NT2/D1 (cell line): Measurements from ENCODE around the gene CBLN2.

Experiments
- DNase-seq: peaks from one replicate; pipeline ENCODE4 v3.0.0-alpha.2; 2011; ENCODE audit warnings: low read depth, low spot score
- H3K27me3 ChIP-seq: 2 replicates; pipeline ENCODE4 v1.6.0; 2011; ENCODE audit warnings: mild to moderate bottlenecking; ENCODE audit not compliant: insufficient read length, insufficient read depth
- H3K36me3 ChIP-seq: 2 replicates; pipeline ENCODE4 v1.6.1; 2011; ENCODE audit warnings: mild to moderate bottlenecking, low read length, mixed read lengths; ENCODE audit not compliant: insufficient read depth, insufficient read length
- H3K4me1 ChIP-seq: 2 replicates; pipeline ENCODE4 v1.5.1; 2011; ENCODE audit not compliant: insufficient read depth, insufficient read length
- H3K4me3 ChIP-seq: 2 replicates; pipeline ENCODE4 v1.5.1; 2011; ENCODE audit warnings: low read depth; ENCODE audit not compliant: insufficient read length
- H3K9ac ChIP-seq: 2 replicates; pipeline ENCODE4 v1.6.0; 2011; ENCODE audit warnings: low read depth; ENCODE audit not compliant: insufficient read length
- H3K9me3 ChIP-seq: 2 replicates; pipeline ENCODE4 v1.5.1; 2011; ENCODE audit warnings: mild to moderate bottlenecking, low read length; ENCODE audit not compliant: insufficient read depth
- SUZ12 ChIP-seq: IDR thresholded peaks from 2 replicates; pipeline ENCODE4 v1.6.1; 2011; ENCODE audit not compliant: insufficient read length, insufficient read depth; ENCODE audit errors: extremely low read depth
- YY1 ChIP-seq: IDR thresholded peaks from 2 replicates; pipeline ENCODE4 v1.6.1; 2011; ENCODE audit not compliant: insufficient read length, insufficient read depth
- ZNF274 ChIP-seq: IDR thresholded peaks from 2 replicates; pipeline ENCODE4 v1.6.1; 2011; ENCODE audit warnings: mild to moderate bottlenecking, low read depth, low read length

CBLN2 gene

GRCh38 chr18:72504866-72505265 lies 39.3 kb downstream of the CBLN2 start:
- TF ChIP-seq YY1 = no peak
- TF ChIP-seq SUZ12 = no peak
- TF ChIP-seq ZNF274 = no peak
- Histone ChIP-seq H3K9ac (no peak overlapping the region), H3K36me3 (no peaks in the 10 kb centered on the region), H3K9me3 (no peaks in the 10 kb centered on the region), H3K4me1 (no peaks in the 10 kb centered on the region), H3K27me3 (no peaks in the 10 kb centered on the region), H3K4me3 (no peak overlapping the region)
- no peak for DNase-seq

- no peak for DNase-seq
- no peaks in the 10 kb centered on the region for H3K4me1 ChIP-seq
- H3K27me3 ChIP-seq = no peaks in the 10 kb centered on the region
- H3K9me3 ChIP-seq = no peaks in the 10 kb centered on the region
- H3K4me3 ChIP-seq = no peak overlapping the region
- H3K9ac ChIP-seq = no peak overlapping the region
- no peaks in the 10 kb centered on the region for H3K36me3 ChIP-seq
- no peak for TF ChIP-seq SUZ12
- TF ChIP-seq ZNF274 = no peak
- no peak for TF ChIP-seq YY1
Measured at GRCh38 chr18:72502671-72503431, 41.3 kb downstream of the CBLN2 start.

GRCh38 chr18:72492497-72492896 lies 51.6 kb downstream of the CBLN2 start:
- DNase-seq = no peak
- Histone ChIP-seq H3K4me3 (no peak overlapping the region), H3K27me3 (no peaks in the 10 kb centered on the region), H3K9ac (no peak overlapping the region), H3K4me1 (no peaks in the 10 kb centered on the region), H3K9me3 (no peaks in the 10 kb centered on the region), H3K36me3 (no peaks in the 10 kb centered on the region)
- TF ChIP-seq SUZ12 = no peak
- no peak for TF ChIP-seq ZNF274
- no peak for TF ChIP-seq YY1
